ENCODE results near the gene LILRB5. TPM values are rescaled to one million over a fixed set of nuclear protein-coding genes. Genes with fewer than 3 reads are reported as not detected.

LILRB5 gene
- total RNA-seq, 1 donor from 2014 or later = not detected

DNA sequence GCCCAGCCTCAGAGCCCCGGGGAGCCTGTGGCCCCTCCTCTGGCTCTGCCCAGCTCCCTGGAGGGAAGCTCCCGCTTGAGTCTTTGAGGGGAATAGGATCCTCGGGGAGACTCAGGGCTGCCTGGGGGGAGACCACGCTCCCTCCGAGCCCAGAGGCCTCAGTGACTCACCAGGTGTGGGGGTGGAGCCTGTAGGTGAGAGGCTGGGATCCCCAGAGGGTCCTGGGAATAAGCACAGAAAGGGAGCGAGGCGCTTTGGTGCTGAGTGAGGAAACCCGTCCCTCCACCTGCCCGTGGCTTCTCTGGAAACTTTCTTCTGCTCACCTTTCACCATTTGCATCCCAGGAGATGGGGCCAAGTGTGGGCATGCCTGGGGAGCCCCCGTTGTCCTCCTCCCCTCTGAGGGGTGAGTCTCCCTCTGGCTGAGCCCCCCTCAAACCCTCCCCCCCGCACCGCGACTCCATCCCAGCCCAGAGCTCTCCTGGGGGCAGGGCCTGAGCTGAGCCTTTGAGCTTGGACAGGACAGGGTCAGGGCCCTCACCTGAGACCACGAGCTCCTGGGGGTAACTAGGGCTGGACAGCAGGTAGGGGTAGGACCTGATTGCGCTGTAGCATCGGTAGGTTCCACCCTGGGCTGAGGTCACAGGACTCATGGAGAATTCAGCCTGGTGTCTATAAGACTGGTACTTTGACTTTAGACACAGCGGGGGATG is 2.7 kb downstream of the LILRB5 start:
- no peak overlapping the region for H3K27ac Mint-ChIP-seq (ENCODE audit: unreplicated experiment)
- no peaks in the 10 kb centered on the region for H3K36me3 Mint-ChIP-seq (ENCODE audit: low read depth)
- no peaks in the 10 kb centered on the region for H3K9me3 Mint-ChIP-seq
- H3K4me1 Mint-ChIP-seq = no peaks in the 10 kb centered on the region
- no peak overlapping the region for H3K4me3 Mint-ChIP-seq
- TF ChIP-seq, protein P1, sequence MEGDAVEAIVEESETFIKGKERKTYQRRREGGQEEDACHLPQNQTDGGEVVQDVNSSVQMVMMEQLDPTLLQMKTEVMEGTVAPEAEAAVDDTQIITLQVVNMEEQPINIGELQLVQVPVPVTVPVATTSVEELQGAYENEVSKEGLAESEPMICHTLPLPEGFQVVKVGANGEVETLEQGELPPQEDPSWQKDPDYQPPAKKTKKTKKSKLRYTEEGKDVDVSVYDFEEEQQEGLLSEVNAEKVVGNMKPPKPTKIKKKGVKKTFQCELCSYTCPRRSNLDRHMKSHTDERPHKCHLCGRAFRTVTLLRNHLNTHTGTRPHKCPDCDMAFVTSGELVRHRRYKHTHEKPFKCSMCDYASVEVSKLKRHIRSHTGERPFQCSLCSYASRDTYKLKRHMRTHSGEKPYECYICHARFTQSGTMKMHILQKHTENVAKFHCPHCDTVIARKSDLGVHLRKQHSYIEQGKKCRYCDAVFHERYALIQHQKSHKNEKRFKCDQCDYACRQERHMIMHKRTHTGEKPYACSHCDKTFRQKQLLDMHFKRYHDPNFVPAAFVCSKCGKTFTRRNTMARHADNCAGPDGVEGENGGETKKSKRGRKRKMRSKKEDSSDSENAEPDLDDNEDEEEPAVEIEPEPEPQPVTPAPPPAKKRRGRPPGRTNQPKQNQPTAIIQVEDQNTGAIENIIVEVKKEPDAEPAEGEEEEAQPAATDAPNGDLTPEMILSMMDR (conservative IDR thresholded peaks at IDR 0.05) = no peak
- peaks cover 14% of the 10 kb centered on the region for H3K27me3 Mint-ChIP-seq (ENCODE audit: low read depth)
- no peak for DNase-seq (ENCODE audit: low read depth, low spot score)

DNA sequence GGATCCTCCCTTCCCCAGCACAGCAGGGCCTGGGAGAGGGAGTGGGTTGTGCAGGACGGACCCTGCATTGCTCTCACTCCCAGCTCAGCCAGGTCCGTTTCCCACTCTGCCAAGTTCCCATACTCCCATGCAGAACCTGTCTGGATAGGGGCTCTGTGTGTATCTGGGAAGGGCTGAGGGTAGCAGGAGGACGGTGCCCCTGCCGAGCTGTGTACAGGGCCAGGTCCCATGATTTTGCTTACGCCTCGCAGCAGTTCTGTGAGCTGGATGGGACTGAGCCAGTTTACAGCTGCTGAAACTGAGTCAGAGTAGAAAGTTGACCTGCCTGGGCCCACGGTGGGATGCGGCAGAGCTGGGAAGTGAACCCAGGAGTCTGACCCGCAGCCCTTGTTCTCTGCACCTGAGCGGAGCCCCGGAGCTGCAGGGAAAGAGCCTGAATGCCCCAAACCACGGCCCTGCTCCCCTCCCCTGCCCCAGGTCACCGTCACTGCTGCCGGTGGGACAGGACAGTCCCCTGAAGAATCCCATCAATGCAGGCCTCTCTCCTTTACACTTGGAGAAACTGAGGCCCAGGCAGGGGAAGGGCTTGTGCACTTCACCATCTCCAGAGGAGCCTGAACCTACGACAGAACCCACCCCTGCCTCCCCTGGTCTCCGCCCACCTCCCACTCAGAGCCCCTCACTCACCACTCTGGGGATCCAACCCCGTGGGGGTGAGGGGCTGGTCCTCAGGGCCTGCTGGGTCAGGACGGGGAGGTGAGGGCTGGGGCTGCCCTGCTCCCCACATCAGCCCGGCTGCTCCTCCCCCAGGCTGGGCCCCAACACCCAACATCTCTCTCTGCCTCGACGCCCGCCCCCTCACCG is 3.5 kb downstream of the LILRB5 start:
- no peak for DNase-seq (ENCODE audit: low read depth, low spot score)

DNA sequence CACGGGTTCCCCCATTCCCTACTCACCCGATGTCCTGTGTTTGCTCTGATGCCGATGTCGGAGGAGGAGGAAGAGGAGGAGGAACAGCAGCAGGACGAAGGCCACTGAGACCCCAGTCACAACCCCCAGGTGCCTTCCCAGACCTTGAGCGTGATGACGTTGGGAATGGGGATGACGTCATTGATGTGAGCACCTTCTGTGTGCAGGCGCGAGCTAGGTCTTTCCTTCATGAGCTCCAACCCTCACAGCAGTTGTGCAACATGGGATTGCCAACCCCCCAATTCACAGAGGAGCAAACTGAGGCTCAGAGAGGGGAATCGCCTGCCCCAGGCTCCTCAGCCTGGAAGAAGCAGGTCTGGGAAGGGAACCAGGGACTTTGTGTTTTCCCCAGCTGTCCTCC is 4.2 kb downstream of the LILRB5 start:
- Mint-ChIP-seq H3K9me3 (no peaks in the 10 kb centered on the region), H3K36me3 (ENCODE audit: low read depth) (no peaks in the 10 kb centered on the region), H3K4me1 (peaks cover 2% of the 10 kb centered on the region), H3K27me3 (ENCODE audit: low read depth) (peaks cover 13% of the 10 kb centered on the region), H3K27ac (ENCODE audit: unreplicated experiment) (no peak overlapping the region), H3K4me3 (no peak overlapping the region)
- TF ChIP-seq, protein P1 (conservative IDR thresholded peaks at IDR 0.05) = no peak
- DNase-seq (ENCODE audit: low read depth, low spot score) = no peak

More for the DNA sequence above, 3.5 kb downstream of the LILRB5 start:
- H3K4me3 Mint-ChIP-seq = no peak overlapping the region
- H3K9me3 Mint-ChIP-seq = no peaks in the 10 kb centered on the region
- no peaks in the 10 kb centered on the region for H3K36me3 Mint-ChIP-seq (ENCODE audit: low read depth)
- H3K4me1 Mint-ChIP-seq = no peaks in the 10 kb centered on the region
- TF ChIP-seq, protein P1 (conservative IDR thresholded peaks at IDR 0.05) = no peak
- no peak overlapping the region for H3K27ac Mint-ChIP-seq (ENCODE audit: unreplicated experiment)
- peaks cover 15% of the 10 kb centered on the region for H3K27me3 Mint-ChIP-seq (ENCODE audit: low read depth)

DNA sequence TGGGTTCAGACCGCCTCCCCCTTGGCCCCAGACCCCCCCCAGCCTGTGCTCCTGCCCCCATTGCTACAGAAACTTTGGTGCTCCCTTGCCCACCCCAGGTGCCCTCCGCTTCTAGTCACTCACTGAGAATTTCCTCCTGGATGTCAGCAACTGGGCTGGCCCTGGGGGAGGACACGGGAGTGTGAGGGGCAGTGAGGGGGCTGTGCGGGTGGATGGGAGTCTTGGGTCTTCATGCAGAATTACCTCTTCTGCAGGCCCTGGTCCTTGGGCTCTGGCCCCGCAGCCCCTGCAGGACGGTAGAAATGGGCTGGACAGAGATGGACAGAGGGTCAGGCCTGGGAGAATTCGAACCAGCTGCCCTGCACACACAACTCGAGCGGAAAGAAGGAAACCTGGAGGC is 4.8 kb downstream of the LILRB5 start:
- Mint-ChIP-seq H3K4me1 (peaks cover 5% of the 10 kb centered on the region), H3K36me3 (ENCODE audit: low read depth) (no peaks in the 10 kb centered on the region), H3K27me3 (ENCODE audit: low read depth) (peaks cover 12% of the 10 kb centered on the region), H3K9me3 (no peaks in the 10 kb centered on the region), H3K27ac (ENCODE audit: unreplicated experiment) (no peak overlapping the region), H3K4me3 (no peak overlapping the region)
- no peak for DNase-seq (ENCODE audit: low read depth, low spot score)
- TF ChIP-seq, protein P1 (conservative IDR thresholded peaks at IDR 0.05) = no peak

DNA sequence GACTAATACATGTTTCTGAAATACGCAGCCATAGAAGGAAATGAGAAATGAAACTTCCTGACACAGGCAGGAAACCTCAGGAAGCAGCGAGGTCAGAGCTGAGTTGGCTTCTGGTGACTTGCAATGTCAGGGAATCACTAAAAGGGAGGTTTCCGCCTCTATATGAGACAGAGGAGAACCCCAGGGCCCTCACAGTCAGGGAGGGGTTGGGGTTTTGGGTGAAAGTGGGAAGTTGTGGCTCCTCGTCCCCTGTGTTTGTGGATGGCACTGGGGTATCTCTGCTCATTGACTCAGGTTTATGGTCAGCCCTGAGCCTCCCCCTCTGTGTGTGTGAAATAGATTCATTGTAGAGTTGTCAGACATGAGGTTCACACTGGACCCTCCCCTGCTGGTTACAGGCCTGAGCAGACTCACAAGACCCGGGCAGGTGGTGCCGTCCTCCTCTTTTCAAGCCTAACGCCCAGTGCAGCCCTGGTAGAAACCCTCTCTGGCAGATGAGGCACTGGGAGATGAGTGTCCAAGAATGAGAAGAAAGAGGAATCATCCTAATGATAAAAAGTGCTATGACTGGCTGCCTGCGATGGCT is 9.0 kb downstream of the LILRB5 start:
- Mint-ChIP-seq H3K27ac (ENCODE audit: unreplicated experiment) (no peak overlapping the region), H3K36me3 (ENCODE audit: low read depth) (no peaks in the 10 kb centered on the region), H3K9me3 (no peaks in the 10 kb centered on the region), H3K27me3 (ENCODE audit: low read depth) (peaks cover 10% of the 10 kb centered on the region), H3K4me1 (peaks cover 8% of the 10 kb centered on the region), H3K4me3 (no peak overlapping the region)
- TF ChIP-seq, protein P1 (conservative IDR thresholded peaks at IDR 0.05) = no peak
- no peak for DNase-seq (ENCODE audit: low read depth, low spot score)
